GM19467 (cell line): Measurements from ENCODE around the gene GFPT2.

ENCODE experiments used
- ATAC-seq: cut with Tn5 transposase; IDR thresholded peaks from one replicate; pipeline ENCODE4 v1.9.1; 2021; ENCODE audit warnings: mild to moderate bottlenecking, moderate library complexity; ENCODE audit not compliant: unreplicated experiment

Gene GFPT2

DNA sequence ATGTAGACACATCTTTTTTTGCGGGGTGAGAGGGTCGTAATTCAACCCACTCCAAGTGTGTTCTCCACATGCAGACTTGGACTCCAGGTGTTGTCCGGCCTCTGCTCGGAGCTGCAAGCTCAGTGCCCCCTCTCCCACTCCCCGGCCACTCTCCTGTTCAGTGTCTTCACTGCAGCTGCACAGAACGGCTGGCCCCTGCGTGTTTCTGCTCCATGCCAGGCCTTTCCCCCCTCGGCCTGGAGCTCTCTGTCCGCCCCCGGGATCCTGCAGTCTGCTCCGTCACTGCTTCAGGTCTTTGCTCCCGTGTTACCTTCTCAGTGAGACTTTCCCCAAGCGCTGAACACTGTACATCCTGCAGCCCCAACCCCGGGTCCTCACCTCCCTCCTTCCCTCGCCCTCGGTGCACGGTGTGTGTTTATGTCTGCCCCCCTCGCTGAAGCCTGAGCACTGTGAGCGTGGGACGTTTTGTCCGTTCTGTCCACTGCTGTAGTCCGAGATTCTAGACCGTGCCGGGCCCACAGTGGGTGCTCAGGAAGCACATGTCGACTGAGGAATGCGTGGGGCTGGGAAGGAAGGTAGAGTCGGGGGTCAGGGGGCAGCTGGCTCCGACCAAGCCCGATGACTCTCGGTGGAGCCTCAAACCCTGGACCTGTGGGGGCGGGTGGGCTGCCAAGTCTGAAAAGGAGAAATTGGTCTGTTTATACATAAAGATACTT lies 26.4 kb upstream of the GFPT2 start:
- no peak for ATAC-seq

GRCh38 chr5:180378438-180379344 lies 25.6 kb upstream of the GFPT2 start:
- ATAC-seq, result no peak

- ATAC-seq, result no peak
Observed at GRCh38 chr5:180377556-180378197, 24.5 kb upstream of the GFPT2 start.

DNA sequence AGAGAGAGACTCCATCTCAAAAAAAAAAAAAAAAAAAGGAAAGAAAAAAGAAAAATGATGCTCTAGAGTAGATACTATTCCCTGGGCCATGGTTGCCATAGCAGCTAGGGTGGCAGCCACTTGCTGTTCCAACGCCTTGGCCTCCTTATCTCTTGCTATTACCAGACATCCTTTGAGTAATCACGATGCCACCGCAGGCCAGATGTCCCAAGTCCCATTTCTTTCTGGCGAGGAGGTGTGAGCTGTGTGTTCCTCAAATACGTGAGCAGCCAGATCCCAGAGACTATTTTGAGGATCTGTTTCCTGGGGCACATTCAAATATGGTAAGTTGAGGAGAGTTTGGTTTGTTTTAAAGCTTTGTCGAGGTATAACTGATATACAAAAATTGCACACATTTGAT lies 23.4 kb upstream of the GFPT2 start:
- no peak for ATAC-seq

DNA sequence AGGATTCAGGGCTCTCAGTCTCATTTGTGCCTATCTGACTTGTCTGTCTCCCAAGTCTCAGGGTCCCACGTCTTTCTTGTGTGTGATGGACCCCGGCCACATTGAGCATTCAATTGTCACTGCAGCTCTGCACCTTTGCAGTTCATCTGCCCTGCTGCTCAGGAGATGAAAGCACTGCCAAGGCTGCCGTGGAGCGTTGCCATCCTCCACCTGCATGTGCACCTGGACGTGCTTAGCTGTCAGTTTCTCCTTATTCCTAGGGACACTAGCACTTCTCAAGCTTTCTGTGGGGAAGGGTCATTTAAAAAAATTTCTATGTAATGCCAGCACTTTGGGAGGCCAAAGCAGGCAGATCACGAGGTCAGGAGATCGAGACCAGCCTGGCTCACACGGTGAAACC lies 22.8 kb upstream of the GFPT2 start:
- ATAC-seq, result no peak

GRCh38 chr5:180375291-180375690 lies 22.2 kb upstream of the GFPT2 start:
- no peak for ATAC-seq

DNA sequence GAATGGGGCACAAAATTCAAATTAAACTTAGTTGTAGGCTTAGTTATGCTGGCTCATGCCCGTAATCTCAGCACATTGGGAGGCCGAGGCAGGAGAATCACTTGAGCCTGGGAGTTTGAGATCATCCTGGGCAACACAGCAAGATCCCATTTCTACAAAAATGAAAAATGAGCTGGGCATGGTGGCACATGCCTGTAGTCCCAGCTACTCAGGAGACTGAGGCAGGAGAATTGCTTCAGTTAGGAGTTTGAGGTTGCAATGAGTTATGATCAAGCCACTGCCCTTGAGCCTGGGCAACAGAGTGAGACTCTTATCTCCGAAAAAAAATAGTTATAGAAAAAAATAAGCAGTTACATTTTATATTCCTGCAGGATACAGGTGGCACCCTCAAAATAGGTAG lies 20.7 kb upstream of the GFPT2 start:
- no peak for ATAC-seq

GRCh38 chr5:180373454-180373853 lies 20.3 kb upstream of the GFPT2 start:
- no peak for ATAC-seq

DNA sequence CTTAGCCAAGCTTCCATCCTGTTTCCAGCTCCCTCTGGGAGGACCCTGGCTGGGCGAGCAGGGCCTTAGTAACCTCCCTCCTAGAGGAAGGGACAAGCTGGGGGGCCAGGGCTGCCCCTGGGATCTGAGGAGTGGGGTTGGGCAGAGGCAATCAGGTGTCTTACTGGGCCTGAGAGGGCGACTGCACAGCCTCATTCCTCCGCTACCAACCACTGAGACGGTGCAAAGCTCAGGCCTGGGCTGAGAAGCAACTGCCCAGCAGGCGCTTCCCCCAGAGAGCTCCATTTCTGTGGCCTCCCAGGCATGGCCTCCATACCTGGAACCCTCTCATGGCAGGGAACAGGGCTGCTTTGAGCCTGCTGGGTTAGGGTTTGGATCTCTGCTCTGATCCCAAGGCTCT lies 18.8 kb upstream of the GFPT2 start:
- ATAC-seq, result no peak

- no peak for ATAC-seq
Observed at GRCh38 chr5:180370861-180371641, 17.9 kb upstream of the GFPT2 start.

DNA sequence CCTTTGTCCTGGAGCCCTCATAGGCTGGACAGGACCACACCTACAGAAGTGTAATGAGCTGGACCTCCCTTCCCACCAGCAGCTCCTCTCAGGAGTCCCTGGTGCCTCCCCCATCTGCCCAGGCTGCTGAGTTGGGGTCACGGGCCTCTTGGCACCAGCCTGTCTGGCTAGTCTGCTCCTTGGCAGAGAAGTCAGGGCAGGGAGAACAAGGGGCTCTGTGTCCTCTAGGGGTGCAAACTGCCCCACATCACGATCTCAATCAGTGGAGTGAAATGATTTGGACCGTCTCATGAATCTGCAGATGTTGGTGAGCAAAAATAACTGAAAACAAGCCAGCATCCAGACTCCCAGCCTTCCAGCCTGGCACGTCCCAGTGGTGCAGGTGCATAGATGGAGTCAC lies 14.9 kb upstream of the GFPT2 start:
- no peak for ATAC-seq

DNA sequence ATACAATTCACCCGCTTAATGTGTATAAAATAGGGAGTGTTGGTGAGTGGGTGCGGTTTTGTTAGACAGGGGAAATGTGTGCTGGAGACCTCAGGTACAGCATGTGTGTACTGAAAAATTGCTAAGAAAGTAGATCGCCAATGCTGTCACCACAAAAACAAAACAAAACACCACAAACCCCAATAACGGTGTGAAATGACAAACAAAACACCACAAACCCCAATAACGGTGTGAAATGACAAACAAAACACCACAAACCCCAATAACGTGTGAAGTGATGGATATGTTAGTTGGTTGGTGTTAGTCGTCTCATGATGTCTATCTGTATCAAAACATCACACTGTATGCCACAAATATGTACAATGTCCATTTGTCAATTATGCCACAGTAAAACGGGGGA lies 14.2 kb upstream of the GFPT2 start:
- ATAC-seq, result no peak

GRCh38 chr5:180366326-180366725 lies 13.2 kb upstream of the GFPT2 start:
- ATAC-seq, result no peak

- no peak for ATAC-seq
Observed at GRCh38 chr5:180365829-180366228, 12.7 kb upstream of the GFPT2 start.

GRCh38 chr5:180364306-180364856 lies 11.2 kb upstream of the GFPT2 start:
- no peak for ATAC-seq

GRCh38 chr5:180360078-180360957 lies 7.2 kb upstream of the GFPT2 start:
- no peak for ATAC-seq

DNA sequence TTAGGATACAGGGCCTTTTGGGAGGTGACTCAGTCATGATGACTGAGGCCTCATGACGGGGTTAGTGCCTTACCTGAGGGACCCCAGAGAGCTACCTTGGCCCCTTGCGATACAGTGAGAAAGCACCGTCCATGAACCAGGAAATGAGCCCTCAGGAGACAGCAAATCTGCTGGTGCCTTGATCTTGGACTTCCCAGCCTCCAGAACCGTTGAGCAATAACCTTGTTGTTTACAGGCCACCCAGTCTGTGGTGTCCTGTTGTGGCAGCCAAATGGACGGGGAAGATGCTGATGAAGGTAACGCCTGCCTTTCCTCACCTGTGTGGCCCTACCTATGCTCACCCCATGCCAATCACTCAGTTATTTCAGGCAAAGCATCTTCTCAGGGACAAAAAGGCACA lies 5.6 kb upstream of the GFPT2 start:
- ATAC-seq, result no peak

GRCh38 chr5:180358179-180358578 lies 5.0 kb upstream of the GFPT2 start:
- ATAC-seq, result no peak

- no peak for ATAC-seq
Observed at GRCh38 chr5:180354966-180355365, 1.8 kb upstream of the GFPT2 start.

- no peak for ATAC-seq
Observed at GRCh38 chr5:180353980-180354452, 880 bp upstream of the GFPT2 start.
